WTC11 (cell line): ENCODE measurements around the gene VEGFC. TPM values are rescaled to one million over a fixed set of nuclear protein-coding genes. Genes with fewer than 3 reads are reported as not detected.

Experiments
- ATAC-seq: fragments of 200-7000 bp; cut with Tn5 transposase; 2 replicates; pipeline ENCODE4 v1.10.0; 2021; ENCODE audit warnings: mild to moderate bottlenecking, moderate library complexity
- CTCF ChIA-PET: fragments of 300-600 bp; sonication (Branson Sonifier 250); formaldehyde crosslinking; loops from one replicate; lab custom pipeline; 2021; ENCODE audit warnings: antibody characterized with exemption; lab: Charles Lee
- POLR2A ChIA-PET: fragments of 350-600 bp; sonication (Branson Sonifier 250); formaldehyde crosslinking; loops from one replicate; lab custom pipeline; 2021; ENCODE audit warnings: antibody characterized with exemption; lab: Charles Lee
- DNase-seq: peaks from one replicate; pipeline ENCODE4 v3.0.0; 2021; ENCODE audit warnings: low spot score
- H3K27ac Mint-ChIP-seq: 2 replicates; pipeline ENCODE4 v1.8.0; 2021; ENCODE audit warnings: mixed read lengths
- H3K27me3 Mint-ChIP-seq: 2 replicates; pipeline ENCODE4 v1.8.0; 2021; ENCODE audit warnings: low read depth, mild to moderate bottlenecking, moderate library complexity, mixed read lengths
- H3K36me3 Mint-ChIP-seq: 2 replicates; pipeline ENCODE4 v1.8.0; 2021; ENCODE audit warnings: mixed read lengths
- H3K4me1 Mint-ChIP-seq: 2 replicates; pipeline ENCODE4 v1.8.0; 2022; ENCODE audit warnings: mixed read lengths
- H3K4me3 Mint-ChIP-seq: 2 replicates; pipeline ENCODE4 v1.8.0; 2021; ENCODE audit warnings: mild to moderate bottlenecking, moderate library complexity, mixed read lengths
- H3K9me3 Mint-ChIP-seq: 2 replicates; pipeline ENCODE4 v1.8.0; 2021; ENCODE audit warnings: mixed read lengths
- ESRRA ChIP-seq: sonication (generic); formaldehyde crosslinking; IDR thresholded peaks from 2 replicates; pipeline ENCODE4 v1.8.1; 2022; ENCODE audit warnings: mild to moderate bottlenecking, missing genetic modification reagents, borderline replicate concordance
- ETV6 ChIP-seq: sonication (generic); formaldehyde crosslinking; IDR thresholded peaks from 2 replicates; pipeline ENCODE4 v1.8.1; 2022; ENCODE audit warnings: mild to moderate bottlenecking, missing genetic modification reagents
- FOXK1 ChIP-seq: sonication (generic); formaldehyde crosslinking; IDR thresholded peaks from 2 replicates; pipeline ENCODE4 v1.8.0; 2022; ENCODE audit warnings: mild to moderate bottlenecking, moderate library complexity, missing genetic modification reagents
- FOXP1 ChIP-seq: sonication (generic); formaldehyde crosslinking; IDR thresholded peaks from 2 replicates; pipeline ENCODE4 v1.8.0; 2022; ENCODE audit warnings: missing genetic modification reagents, mild to moderate bottlenecking, moderate library complexity, borderline replicate concordance
- GABPB1 ChIP-seq: sonication (generic); formaldehyde crosslinking; IDR thresholded peaks from 2 replicates; pipeline ENCODE4 v1.8.1; 2023; ENCODE audit warnings: mild to moderate bottlenecking, missing genetic modification reagents
- HMGA2 ChIP-seq: fragments of 250-450 bp; sonication (Bioruptor Pico); IDR thresholded peaks from 2 replicates; pipeline ENCODE4 v1.4.0; 2021; ENCODE audit warnings: mild to moderate bottlenecking, moderate library complexity
- NR3C1 ChIP-seq: sonication (generic); formaldehyde crosslinking; conservative IDR thresholded peaks from 2 replicates; pipeline ENCODE4 v1.8.1; 2023; ENCODE audit warnings: low read depth, mild to moderate bottlenecking, missing genetic modification reagents
- TP53 ChIP-seq: sonication (generic); formaldehyde crosslinking; IDR thresholded peaks from 2 replicates; pipeline ENCODE4 v1.8.1; 2023; ENCODE audit warnings: mild to moderate bottlenecking, missing genetic modification reagents
- ZBTB21 ChIP-seq: sonication (generic); formaldehyde crosslinking; IDR thresholded peaks from 2 replicates; pipeline ENCODE4 v1.8.1; 2023; ENCODE audit warnings: mild to moderate bottlenecking, missing genetic modification reagents, borderline replicate concordance
- ZNF263 ChIP-seq: sonication (generic); formaldehyde crosslinking; IDR thresholded peaks from 2 replicates; pipeline ENCODE4 v1.8.1; 2022; ENCODE audit warnings: low read depth, mild to moderate bottlenecking, moderate library complexity, missing genetic modification reagents
- ZNF317 ChIP-seq: sonication (generic); formaldehyde crosslinking; IDR thresholded peaks from 2 replicates; pipeline ENCODE4 v1.8.1; 2023; ENCODE audit warnings: low read depth, mild to moderate bottlenecking, moderate library complexity, missing genetic modification reagents, borderline replicate concordance
- ZNF423 ChIP-seq: fragments of 250-450 bp; sonication (Bioruptor Pico); IDR thresholded peaks from 2 replicates; pipeline ENCODE4 v2.1.2; 2022; ENCODE audit warnings: mild to moderate bottlenecking, moderate library complexity
- total RNA-seq: library from RNA; stranded (reverse); gene quantifications from 3 replicates; pipeline ENCODE4 v1.2.3, GENCODE V29; 2021
- TF ChIP-seq, protein P1 (sequence below): sonication (generic); formaldehyde crosslinking; conservative IDR thresholded peaks from 2 replicates; pipeline ENCODE4 v1.8.1; 2023; ENCODE audit warnings: mild to moderate bottlenecking, low read depth, missing genetic modification reagents, moderate library complexity
- TF ChIP-seq, protein P2 (sequence below): sonication (generic); formaldehyde crosslinking; IDR thresholded peaks from 2 replicates; pipeline ENCODE4 v1.8.1; 2022; ENCODE audit warnings: low read depth, missing genetic modification reagents, borderline replicate concordance
- TF ChIP-seq, protein P3 (sequence below): sonication (generic); formaldehyde crosslinking; IDR thresholded peaks from 2 replicates; pipeline ENCODE4 v1.8.0; 2023; ENCODE audit warnings: missing genetic modification reagents, mild to moderate bottlenecking, borderline replicate concordance
- TF ChIP-seq, protein P4 (sequence below): sonication (generic); formaldehyde crosslinking; IDR thresholded peaks from 2 replicates; pipeline ENCODE4 v1.8.0; 2023; ENCODE audit warnings: mild to moderate bottlenecking, missing genetic modification reagents
- TF ChIP-seq, protein P5 (sequence below): sonication (generic); formaldehyde crosslinking; IDR thresholded peaks from 2 replicates; pipeline ENCODE4 v1.8.1; 2023; ENCODE audit warnings: mild to moderate bottlenecking, missing genetic modification reagents
- TF ChIP-seq, protein P6 (sequence below): fragments of 250-450 bp; sonication (Bioruptor Pico); IDR thresholded peaks from 2 replicates; pipeline ENCODE4 v1.9.0; 2021; ENCODE audit warnings: mild to moderate bottlenecking

The VEGFC gene
- total RNA-seq, 1 experiment from 2014 or later, result 0.61 TPM

DNA sequence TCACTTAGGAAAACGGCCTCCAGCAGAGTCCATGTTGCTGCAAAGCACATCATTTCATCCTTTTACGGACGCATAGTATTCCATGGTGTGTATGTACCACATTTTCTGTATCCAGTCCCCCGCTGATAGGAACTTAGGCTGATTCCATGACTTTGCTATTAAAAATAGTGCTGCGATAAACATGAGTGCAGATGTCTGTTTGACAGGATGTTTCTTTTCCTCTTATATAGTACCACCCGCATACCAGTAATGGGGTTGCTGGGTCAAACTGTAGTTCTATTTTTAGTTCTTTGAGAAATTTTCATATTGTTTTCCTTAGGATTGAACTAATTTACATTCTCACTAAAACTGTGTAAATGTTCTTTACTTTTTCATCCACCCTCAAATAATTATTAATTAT, 50.5 kb downstream of the VEGFC start:
- no peak for DNase-seq

More for the DNA sequence above, 50.5 kb downstream of the VEGFC start:
- Mint-ChIP-seq H3K36me3 (no peaks in the 10 kb centered on the region), H3K4me3 (no peak overlapping the region), H3K27ac (no peak overlapping the region), H3K4me1 (no peaks in the 10 kb centered on the region), H3K27me3 (no peaks in the 10 kb centered on the region), H3K9me3 (no peaks in the 10 kb centered on the region)
- TF ChIP-seq FOXK1 (CRISPR knock-in tag), result no peak
- TF ChIP-seq TP53, result no peak
- TF ChIP-seq, protein P1, sequence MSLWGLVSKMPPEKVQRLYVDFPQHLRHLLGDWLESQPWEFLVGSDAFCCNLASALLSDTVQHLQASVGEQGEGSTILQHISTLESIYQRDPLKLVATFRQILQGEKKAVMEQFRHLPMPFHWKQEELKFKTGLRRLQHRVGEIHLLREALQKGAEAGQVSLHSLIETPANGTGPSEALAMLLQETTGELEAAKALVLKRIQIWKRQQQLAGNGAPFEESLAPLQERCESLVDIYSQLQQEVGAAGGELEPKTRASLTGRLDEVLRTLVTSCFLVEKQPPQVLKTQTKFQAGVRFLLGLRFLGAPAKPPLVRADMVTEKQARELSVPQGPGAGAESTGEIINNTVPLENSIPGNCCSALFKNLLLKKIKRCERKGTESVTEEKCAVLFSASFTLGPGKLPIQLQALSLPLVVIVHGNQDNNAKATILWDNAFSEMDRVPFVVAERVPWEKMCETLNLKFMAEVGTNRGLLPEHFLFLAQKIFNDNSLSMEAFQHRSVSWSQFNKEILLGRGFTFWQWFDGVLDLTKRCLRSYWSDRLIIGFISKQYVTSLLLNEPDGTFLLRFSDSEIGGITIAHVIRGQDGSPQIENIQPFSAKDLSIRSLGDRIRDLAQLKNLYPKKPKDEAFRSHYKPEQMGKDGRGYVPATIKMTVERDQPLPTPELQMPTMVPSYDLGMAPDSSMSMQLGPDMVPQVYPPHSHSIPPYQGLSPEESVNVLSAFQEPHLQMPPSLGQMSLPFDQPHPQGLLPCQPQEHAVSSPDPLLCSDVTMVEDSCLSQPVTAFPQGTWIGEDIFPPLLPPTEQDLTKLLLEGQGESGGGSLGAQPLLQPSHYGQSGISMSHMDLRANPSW (CRISPR knock-in tag), result no peak
- TF ChIP-seq ZNF263 (CRISPR knock-in tag), result no peak
- TF ChIP-seq ETV6 (CRISPR knock-in tag), result no peak
- TF ChIP-seq, protein P2, sequence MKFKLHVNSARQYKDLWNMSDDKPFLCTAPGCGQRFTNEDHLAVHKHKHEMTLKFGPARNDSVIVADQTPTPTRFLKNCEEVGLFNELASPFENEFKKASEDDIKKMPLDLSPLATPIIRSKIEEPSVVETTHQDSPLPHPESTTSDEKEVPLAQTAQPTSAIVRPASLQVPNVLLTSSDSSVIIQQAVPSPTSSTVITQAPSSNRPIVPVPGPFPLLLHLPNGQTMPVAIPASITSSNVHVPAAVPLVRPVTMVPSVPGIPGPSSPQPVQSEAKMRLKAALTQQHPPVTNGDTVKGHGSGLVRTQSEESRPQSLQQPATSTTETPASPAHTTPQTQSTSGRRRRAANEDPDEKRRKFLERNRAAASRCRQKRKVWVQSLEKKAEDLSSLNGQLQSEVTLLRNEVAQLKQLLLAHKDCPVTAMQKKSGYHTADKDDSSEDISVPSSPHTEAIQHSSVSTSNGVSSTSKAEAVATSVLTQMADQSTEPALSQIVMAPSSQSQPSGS (CRISPR knock-in tag), result no peak
- TF ChIP-seq, protein P3, sequence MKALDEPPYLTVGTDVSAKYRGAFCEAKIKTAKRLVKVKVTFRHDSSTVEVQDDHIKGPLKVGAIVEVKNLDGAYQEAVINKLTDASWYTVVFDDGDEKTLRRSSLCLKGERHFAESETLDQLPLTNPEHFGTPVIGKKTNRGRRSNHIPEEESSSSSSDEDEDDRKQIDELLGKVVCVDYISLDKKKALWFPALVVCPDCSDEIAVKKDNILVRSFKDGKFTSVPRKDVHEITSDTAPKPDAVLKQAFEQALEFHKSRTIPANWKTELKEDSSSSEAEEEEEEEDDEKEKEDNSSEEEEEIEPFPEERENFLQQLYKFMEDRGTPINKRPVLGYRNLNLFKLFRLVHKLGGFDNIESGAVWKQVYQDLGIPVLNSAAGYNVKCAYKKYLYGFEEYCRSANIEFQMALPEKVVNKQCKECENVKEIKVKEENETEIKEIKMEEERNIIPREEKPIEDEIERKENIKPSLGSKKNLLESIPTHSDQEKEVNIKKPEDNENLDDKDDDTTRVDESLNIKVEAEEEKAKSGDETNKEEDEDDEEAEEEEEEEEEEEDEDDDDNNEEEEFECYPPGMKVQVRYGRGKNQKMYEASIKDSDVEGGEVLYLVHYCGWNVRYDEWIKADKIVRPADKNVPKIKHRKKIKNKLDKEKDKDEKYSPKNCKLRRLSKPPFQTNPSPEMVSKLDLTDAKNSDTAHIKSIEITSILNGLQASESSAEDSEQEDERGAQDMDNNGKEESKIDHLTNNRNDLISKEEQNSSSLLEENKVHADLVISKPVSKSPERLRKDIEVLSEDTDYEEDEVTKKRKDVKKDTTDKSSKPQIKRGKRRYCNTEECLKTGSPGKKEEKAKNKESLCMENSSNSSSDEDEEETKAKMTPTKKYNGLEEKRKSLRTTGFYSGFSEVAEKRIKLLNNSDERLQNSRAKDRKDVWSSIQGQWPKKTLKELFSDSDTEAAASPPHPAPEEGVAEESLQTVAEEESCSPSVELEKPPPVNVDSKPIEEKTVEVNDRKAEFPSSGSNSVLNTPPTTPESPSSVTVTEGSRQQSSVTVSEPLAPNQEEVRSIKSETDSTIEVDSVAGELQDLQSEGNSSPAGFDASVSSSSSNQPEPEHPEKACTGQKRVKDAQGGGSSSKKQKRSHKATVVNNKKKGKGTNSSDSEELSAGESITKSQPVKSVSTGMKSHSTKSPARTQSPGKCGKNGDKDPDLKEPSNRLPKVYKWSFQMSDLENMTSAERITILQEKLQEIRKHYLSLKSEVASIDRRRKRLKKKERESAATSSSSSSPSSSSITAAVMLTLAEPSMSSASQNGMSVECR (CRISPR knock-in tag), result no peak
- TF ChIP-seq HMGA2, result no peak
- no peak for TF ChIP-seq ESRRA (CRISPR knock-in tag)
- no peak for TF ChIP-seq FOXP1
- TF ChIP-seq, protein P4, sequence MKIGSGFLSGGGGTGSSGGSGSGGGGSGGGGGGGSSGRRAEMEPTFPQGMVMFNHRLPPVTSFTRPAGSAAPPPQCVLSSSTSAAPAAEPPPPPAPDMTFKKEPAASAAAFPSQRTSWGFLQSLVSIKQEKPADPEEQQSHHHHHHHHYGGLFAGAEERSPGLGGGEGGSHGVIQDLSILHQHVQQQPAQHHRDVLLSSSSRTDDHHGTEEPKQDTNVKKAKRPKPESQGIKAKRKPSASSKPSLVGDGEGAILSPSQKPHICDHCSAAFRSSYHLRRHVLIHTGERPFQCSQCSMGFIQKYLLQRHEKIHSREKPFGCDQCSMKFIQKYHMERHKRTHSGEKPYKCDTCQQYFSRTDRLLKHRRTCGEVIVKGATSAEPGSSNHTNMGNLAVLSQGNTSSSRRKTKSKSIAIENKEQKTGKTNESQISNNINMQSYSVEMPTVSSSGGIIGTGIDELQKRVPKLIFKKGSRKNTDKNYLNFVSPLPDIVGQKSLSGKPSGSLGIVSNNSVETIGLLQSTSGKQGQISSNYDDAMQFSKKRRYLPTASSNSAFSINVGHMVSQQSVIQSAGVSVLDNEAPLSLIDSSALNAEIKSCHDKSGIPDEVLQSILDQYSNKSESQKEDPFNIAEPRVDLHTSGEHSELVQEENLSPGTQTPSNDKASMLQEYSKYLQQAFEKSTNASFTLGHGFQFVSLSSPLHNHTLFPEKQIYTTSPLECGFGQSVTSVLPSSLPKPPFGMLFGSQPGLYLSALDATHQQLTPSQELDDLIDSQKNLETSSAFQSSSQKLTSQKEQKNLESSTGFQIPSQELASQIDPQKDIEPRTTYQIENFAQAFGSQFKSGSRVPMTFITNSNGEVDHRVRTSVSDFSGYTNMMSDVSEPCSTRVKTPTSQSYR, result no peak
- TF ChIP-seq, protein P5, sequence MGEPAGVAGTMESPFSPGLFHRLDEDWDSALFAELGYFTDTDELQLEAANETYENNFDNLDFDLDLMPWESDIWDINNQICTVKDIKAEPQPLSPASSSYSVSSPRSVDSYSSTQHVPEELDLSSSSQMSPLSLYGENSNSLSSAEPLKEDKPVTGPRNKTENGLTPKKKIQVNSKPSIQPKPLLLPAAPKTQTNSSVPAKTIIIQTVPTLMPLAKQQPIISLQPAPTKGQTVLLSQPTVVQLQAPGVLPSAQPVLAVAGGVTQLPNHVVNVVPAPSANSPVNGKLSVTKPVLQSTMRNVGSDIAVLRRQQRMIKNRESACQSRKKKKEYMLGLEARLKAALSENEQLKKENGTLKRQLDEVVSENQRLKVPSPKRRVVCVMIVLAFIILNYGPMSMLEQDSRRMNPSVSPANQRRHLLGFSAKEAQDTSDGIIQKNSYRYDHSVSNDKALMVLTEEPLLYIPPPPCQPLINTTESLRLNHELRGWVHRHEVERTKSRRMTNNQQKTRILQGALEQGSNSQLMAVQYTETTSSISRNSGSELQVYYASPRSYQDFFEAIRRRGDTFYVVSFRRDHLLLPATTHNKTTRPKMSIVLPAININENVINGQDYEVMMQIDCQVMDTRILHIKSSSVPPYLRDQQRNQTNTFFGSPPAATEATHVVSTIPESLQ, result no peak
- TF ChIP-seq ZNF423 (CRISPR knock-in tag), result no peak
- TF ChIP-seq ZNF317 (CRISPR knock-in tag), result no peak
- TF ChIP-seq GABPB1 (CRISPR knock-in tag), result no peak
- TF ChIP-seq ZBTB21 (CRISPR knock-in tag), result no peak
- TF ChIP-seq NR3C1 (CRISPR knock-in tag), result no peak
- TF ChIP-seq, protein P6, sequence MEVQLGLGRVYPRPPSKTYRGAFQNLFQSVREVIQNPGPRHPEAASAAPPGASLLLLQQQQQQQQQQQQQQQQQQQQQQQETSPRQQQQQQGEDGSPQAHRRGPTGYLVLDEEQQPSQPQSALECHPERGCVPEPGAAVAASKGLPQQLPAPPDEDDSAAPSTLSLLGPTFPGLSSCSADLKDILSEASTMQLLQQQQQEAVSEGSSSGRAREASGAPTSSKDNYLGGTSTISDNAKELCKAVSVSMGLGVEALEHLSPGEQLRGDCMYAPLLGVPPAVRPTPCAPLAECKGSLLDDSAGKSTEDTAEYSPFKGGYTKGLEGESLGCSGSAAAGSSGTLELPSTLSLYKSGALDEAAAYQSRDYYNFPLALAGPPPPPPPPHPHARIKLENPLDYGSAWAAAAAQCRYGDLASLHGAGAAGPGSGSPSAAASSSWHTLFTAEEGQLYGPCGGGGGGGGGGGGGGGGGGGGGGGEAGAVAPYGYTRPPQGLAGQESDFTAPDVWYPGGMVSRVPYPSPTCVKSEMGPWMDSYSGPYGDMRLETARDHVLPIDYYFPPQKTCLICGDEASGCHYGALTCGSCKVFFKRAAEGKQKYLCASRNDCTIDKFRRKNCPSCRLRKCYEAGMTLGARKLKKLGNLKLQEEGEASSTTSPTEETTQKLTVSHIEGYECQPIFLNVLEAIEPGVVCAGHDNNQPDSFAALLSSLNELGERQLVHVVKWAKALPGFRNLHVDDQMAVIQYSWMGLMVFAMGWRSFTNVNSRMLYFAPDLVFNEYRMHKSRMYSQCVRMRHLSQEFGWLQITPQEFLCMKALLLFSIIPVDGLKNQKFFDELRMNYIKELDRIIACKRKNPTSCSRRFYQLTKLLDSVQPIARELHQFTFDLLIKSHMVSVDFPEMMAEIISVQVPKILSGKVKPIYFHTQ (CRISPR knock-in tag), result no peak
- POLR2A ChIA-PET, result interaction anchor here (0.6 kb wide), 1 partner anchor 1752 kb away, joined by 3 read pairs; no protein-coding TSS in a partner anchor
- no peak for ATAC-seq
- CTCF ChIA-PET, result no interaction called here
